GM19452 (cell line): Measurements from ENCODE around the gene TTLL11.
"Not testable (repeated sequence)": the region's sequence is repeated elsewhere in the genome, so short reads cannot be mapped to it uniquely, and the experiment has no call there.

Source experiments
- ATAC-seq: cut with Tn5 transposase; IDR thresholded peaks from one replicate; pipeline ENCODE4 v1.9.1; 2021; ENCODE audit not compliant: unreplicated experiment

TTLL11 gene

GRCh38 chr9:122085260-122085659, 7.8 kb downstream of the TTLL11 start:
- ATAC-seq, result no peak

- no peak for ATAC-seq
Observed at GRCh38 chr9:122084026-122084675, 9.0 kb downstream of the TTLL11 start.

- no peak for ATAC-seq
Observed at GRCh38 chr9:122080986-122081385, 12.1 kb downstream of the TTLL11 start.

GRCh38 chr9:122078557-122078956, 14.6 kb downstream of the TTLL11 start:
- ATAC-seq, result no peak

- ATAC-seq, result no peak
Observed at GRCh38 chr9:122076773-122077172, 16.3 kb downstream of the TTLL11 start.

GRCh38 chr9:122076117-122076516, 17.0 kb downstream of the TTLL11 start:
- ATAC-seq, result no peak

- no peak for ATAC-seq
Observed at GRCh38 chr9:122075135-122076030, 17.7 kb downstream of the TTLL11 start.

GRCh38 chr9:122071715-122072114, 21.4 kb downstream of the TTLL11 start:
- no peak for ATAC-seq

GRCh38 chr9:122070728-122071515, 22.2 kb downstream of the TTLL11 start:
- no peak for ATAC-seq

- ATAC-seq, result not testable (repeated sequence)
Observed at GRCh38 chr9:122066680-122067079, 26.4 kb downstream of the TTLL11 start.

- no peak for ATAC-seq
Observed at GRCh38 chr9:122065923-122066629, 27.0 kb downstream of the TTLL11 start.

GRCh38 chr9:122060481-122060880, 32.6 kb downstream of the TTLL11 start:
- no peak for ATAC-seq

- ATAC-seq, result no peak
Observed at GRCh38 chr9:122059955-122060324, 33.2 kb downstream of the TTLL11 start.

- no peak for ATAC-seq
Observed at GRCh38 chr9:122059214-122059954, 33.7 kb downstream of the TTLL11 start.

GRCh38 chr9:122058709-122059108, 34.4 kb downstream of the TTLL11 start:
- ATAC-seq, result no peak

- no peak for ATAC-seq
Observed at GRCh38 chr9:122058051-122058450, 35.1 kb downstream of the TTLL11 start.

GRCh38 chr9:122057211-122057610, 35.9 kb downstream of the TTLL11 start:
- no peak for ATAC-seq

- ATAC-seq, result no peak
Observed at GRCh38 chr9:122056484-122056883, 36.6 kb downstream of the TTLL11 start.

GRCh38 chr9:122055701-122056100, 37.4 kb downstream of the TTLL11 start:
- ATAC-seq, result no peak
